Activated CD4-positive, alpha-beta T cell treated with anti-CD3 and anti-CD28 coated beads, Interleukin-2, amount 50 U/mL, for 1 hour (primary cell): ENCODE measurements around the gene MAPK7.

Source experiments
- DNase-seq: peaks from one replicate; pipeline ENCODE4 v3.0.0-alpha.2; 2020

MAPK7 gene

GRCh38 chr17:19424934-19425868 lies 46.9 kb downstream of the MAPK7 start:
- no peak for DNase-seq

GRCh38 chr17:19426631-19427030 lies 48.3 kb downstream of the MAPK7 start:
- DNase-seq = no peak

GRCh38 chr17:19431691-19432090 lies 53.4 kb downstream of the MAPK7 start:
- DNase-seq = no peak
